Stimulated activated CD4-positive, alpha-beta T cell treated with anti-CD3 and anti-CD28 coated beads, TNF-alpha, amount 100 ng/mL, for 48 hours (primary cell): ENCODE measurements around the gene CD3D.
"Not testable (repeated sequence)": the region's sequence is repeated elsewhere in the genome, so short reads cannot be mapped to it uniquely, and the experiment has no call there.

Experiments
- DNase-seq, 3 donors: peaks; one replicate each; pipeline ENCODE4 v3.0.0-alpha.2; 2020; ENCODE audit warnings: low read depth in 3 of 3

CD3D gene

DNA sequence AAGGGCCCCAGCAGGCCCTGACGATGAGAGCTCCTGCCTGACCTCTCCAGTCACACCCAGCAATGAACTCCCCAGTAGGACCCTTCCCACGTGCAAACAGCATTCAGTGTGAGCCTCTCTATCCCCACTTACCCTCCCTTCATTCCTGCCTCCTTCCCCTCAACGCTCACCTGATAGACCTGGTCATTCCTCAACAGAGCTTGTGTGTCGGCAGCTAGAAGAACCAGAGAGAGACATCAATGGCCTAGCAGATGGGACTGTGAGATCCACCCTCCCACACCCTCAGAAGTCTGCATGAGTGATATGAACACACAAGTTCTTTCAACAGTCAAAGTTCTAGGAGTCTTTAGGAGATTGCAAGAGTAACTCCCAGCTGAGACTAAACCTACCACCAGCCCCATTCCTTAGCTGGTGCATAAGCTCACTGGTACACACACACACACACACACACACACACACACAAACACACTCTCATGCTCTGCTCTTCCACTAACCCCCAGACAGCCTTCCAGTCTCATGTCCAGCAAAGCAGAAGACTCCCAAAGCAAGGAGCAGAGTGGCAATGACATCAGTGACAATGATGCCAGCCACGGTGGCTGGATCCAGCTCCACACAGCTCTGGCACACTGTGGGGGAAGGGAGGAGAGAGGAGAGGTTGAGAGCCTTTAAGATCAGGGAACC, 3.1 kb downstream of the CD3D start:
- DNase-seq = no peak

DNA sequence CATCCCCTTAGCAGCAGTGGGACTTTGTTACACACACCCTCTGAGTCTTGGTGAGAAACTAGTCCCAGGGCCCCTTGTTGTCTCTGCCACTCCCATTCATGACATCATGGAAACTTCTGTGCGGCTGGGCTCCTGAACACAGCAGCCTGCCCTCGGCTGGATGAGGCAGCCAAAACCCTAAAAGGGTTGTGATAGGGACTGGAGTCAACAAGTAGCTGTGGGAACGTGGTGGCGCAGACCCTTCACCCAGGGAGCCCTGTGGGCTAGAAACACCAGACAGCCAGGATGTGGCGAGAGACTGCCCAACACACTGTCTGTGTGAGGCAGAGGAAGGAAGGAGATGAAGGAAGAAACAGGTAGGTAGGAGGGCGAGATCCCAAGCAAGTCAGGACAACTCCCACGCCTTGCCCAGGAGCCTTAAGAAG, 3.9 kb downstream of the CD3D start:
- peak; percentile 71 to 82 (median 82) for DNase-seq

- no peak for DNase-seq
These were observed 7.8 kb downstream of the CD3D start for GRCh38 chr11:118334745-118335144.

- no peak for DNase-seq
These were observed 13.8 kb downstream of the CD3D start for GRCh38 chr11:118328745-118329144.

GRCh38 chr11:118325283-118325682, 17.2 kb downstream of the CD3D start:
- DNase-seq = no peak

DNA sequence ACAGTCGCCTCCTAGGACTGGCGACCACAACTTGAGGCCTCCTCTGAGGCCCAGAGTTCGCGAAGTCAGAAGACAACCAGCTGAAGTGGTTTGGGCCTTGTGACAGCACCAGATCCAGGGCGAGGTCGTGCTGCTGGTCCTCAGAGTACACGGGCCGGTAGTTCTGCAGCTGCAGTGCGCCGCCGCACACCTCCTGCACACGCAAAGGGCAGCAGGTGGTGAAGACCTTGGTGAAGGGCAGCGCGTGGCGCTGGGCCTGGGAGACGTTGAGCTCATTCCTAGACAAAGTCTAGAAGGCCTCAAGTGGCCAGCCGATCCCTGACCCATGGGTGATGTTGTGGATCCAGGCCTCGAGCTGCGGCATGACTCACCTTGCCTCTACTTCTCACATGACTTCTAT, 19.8 kb downstream of the CD3D start:
- no peak for DNase-seq

DNA sequence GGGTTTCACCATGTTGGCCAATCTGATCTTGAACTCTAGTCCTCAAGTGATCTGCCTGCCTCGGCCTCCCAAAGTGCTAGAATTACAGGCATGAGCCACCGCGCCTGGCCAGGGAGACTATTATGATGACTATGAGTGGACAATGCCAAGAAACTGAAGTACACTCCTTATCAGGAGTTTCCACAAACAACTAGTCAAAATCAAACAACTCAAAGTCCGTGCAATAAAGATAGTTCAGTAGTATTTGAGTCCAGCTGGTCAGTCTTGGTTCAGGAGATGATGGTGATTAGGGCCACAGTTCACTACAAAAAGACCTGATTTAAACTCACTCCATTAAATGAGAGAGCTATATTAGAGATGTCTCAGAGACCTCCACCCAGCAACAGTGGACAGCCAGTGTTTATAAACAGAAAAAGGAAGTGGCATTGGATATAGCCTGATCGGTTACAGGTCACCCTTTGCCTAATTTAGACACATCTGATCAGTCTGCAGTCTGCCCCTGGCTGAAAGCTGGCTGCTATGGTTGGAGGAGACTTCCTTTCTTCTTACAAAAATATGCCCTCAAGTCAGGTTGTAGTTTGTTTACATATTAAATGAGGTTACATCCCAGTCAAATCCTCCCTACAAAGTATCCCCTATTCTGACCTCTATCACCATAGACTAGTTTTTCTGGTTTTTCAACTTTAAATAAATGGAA, 21.0 kb downstream of the CD3D start:
- no peak for DNase-seq

DNA sequence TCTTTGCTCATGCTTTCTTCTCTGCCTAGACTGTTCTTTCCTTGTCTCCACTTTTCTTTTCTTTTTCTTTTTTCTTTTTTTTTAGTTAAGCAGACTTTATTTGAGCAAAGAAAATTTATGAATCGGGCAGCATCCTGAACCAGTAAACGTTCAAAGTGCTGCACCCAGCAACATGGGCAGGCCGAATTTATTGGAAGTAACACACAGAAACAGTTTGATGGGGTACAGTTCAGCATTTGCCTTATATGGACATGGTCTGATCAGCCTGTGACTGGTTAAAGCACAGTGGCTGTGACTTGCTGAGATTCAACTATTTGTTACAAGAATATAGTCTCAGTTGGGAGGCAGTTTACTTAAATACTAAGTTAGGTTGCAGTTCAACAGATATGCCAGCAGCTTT, 22.0 kb downstream of the CD3D start:
- no peak for DNase-seq

DNA sequence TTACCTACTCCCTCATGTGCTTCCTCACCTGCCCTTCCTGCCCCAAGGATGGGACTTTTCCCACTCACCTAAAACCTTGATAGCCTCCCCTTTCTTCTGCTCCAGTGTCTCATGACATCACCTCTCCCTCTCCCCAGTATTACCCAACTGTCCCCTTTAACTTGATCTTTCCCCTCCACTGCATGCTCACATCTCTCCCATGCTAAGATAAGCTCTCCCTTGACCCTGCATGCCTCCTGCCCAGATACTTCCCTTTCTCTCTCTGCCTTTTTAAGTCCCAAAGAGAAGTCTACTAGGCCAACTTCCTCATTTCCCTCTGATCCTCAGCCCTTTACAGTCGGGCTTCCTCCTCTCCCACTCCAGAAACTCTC, 23.2 kb downstream of the CD3D start:
- DNase-seq = no peak

DNA sequence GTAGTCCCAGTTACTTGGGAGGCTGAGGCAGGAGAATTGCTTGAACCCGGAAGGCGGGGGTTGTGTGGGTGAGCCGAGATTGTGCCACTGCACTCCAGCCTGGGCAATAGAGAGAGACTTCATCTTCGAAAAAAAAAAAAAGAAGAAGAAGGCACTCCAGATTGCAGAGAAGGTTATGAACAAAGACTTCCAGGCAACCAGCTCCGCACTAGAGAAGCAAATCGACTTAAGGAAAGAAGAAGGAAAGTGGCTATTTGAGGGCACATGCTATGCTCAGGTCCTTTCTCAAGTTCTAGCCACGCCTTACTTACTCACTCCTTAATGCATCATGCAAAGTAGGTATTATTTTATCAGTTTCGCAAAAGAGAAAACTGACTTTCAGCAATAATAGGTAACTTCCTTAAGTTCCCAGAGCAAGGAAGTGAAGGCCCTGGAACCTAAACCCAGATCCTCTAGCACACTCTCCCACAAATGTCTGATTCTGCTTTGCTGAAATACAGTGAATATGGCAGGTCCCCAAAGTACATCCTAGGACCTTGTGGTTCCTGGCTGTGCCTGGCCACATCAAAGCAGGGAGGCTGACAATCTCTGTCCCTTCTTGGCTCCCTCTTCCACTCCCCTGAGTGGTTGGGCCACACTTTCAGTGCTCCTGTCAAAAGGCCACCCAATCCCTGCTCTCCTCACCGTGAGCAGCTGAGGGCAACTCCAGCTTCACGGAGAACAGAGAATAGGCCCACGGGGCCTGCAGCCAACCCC, 23.7 kb downstream of the CD3D start:
- DNase-seq = no peak

DNA sequence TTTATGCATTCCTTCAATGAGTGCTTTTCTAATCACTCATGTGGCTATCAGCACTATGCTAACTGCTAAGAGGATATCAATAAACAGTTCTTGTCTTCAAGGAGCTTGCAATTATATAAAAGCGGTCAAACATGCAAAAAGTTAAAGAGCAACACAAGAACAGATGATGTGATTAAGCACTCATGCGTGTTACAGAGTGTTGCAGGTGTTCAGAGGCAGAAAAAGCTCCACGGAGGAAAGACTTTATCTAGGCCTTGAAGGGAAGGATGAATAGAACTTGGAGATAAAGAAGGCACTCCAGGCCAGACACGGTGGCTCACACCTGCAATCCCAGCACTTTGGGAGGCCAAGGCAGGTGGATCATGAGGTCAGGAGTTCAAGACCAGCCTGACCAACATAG, 24.4 kb downstream of the CD3D start:
- DNase-seq = no peak

- no peak for DNase-seq
These were observed 27.5 kb downstream of the CD3D start for GRCh38 chr11:118314988-118315411.

GRCh38 chr11:118313242-118313641, 29.3 kb downstream of the CD3D start:
- DNase-seq = no peak

- DNase-seq = no peak
These were observed 30.2 kb downstream of the CD3D start for GRCh38 chr11:118312328-118312727.

DNA sequence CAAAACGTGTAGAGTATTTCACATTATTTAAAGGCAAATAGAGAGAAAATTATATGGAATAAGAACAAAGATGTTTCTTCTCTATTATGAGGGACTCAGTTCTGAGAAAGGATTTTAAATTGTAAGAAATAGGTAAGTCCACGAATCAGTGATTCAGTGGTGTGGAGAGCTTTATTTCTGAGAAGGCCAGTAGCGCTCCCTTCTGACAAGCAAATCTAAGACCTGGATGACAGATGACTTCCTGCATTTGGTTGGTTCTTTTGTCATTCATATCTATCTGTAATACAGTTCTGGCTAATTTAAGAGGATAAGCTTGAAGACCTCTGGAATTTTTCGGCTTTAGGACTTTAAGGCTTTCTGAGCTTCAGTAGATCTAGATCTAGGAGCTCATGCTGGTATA, 31.0 kb downstream of the CD3D start:
- no peak for DNase-seq

GRCh38 chr11:118310781-118311485, 31.6 kb downstream of the CD3D start:
- DNase-seq = no peak

DNA sequence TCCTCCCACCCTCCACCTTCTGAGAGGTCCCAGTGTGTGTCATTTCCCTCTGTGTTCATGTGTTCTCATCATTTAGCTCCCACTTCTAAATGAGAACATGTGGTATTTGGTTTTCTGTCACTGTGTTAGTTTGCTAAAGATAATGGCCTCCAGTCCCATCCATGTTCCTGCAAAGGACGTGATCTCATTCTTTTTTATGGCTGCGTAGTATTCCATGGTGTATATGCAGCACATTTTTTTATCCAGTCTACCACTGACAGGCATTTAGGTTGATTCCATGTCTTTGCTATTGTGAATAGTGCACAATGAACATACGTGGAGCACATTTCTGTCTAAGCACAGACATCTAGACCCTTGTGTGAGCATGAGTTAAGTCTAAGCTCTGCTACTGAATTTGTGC, 32.2 kb downstream of the CD3D start:
- no peak for DNase-seq

GRCh38 chr11:118308995-118309528, 33.4 kb downstream of the CD3D start:
- not testable (repeated sequence) for DNase-seq

DNA sequence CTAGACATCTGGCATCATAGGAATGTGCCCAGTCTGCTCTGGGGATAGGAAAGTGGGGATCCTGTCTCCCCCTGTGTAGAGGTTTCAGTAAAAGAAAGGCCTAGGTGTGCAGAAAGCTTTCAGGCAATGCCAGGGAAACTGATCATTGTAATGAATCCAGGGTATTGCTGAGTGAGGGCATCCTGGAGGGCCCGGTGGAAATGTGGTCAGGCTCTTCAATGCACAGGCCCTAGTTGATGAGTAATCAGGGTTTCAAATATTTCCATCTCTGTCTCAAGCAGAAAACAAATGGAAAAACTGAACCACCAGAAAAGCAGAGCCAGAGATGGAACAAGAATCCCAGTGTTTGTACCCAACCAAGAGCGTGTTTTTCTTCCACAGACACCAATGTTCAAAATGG, 35.9 kb downstream of the CD3D start:
- DNase-seq = no peak

DNA sequence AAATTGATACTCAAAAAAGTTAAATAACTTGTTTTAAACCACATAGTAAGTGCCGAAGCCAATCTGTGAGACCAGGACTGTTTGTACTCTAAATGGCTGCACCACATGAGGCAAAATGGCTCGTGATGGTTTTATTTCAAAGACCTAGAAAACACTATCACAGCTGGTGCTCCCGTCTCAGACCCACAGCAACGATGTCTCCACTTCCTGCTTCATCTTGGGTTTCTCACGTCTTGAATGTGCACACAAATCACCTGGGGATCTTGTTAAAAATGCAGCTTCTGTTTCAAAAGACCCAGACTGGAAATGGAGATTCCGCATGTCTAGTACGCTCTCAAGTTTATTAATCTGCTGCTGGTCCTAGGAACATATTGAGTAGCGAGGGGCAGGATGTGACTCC, 36.8 kb downstream of the CD3D start:
- DNase-seq = no peak

GRCh38 chr11:118304568-118305248, 37.8 kb downstream of the CD3D start, which contains the start of gene CD3E:
TSS of gene CD3E (plus strand) at chr11:118304730. CDS start at chr11:118304953, 223 bp downstream.
- DNase-seq = peak in 2 of 3 donors; percentile 59 to 69
